GM12865 (cell line): ENCODE results near the gene THOC7.

Source experiments
- DNase-seq: peaks from one replicate; pipeline ENCODE4 v3.0.0; 2010; ENCODE audit warnings: low read depth
- H3K4me3 ChIP-seq: 2 replicates; pipeline ENCODE4 v1.5.1; 2011; ENCODE audit warnings: mild to moderate bottlenecking, low read depth, low read length, control low read depth
- TF ChIP-seq, protein P1 (sequence below): IDR thresholded peaks from 2 replicates; pipeline ENCODE4 v1.5.1; 2011; ENCODE audit warnings: low read length, control low read depth, low read depth, inconsistent platforms; ENCODE audit not compliant: insufficient read depth; ENCODE audit errors: missing control alignments

THOC7 gene

DNA sequence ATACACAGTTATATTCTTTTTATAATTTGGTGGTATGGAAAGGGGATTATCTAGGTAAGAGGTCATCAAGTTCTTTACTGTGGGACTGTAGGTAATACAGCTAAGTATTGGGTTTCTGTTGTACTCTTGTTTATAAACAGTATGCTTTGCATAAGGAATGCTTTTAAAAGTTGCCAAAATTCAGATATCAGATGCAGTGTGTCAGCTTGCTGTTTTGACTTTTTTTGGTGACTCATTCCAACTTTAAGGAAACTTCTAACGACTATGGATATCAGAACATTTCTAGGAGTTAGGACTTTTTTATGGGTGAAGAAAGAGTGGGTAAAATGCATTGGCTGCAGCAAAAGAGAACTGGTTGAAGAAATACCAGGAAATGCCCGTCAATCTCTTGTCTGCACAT is 45.8 kb upstream of the THOC7 start:
- no peak for DNase-seq
- no peak overlapping the region for H3K4me3 ChIP-seq
- TF ChIP-seq, protein P1, sequence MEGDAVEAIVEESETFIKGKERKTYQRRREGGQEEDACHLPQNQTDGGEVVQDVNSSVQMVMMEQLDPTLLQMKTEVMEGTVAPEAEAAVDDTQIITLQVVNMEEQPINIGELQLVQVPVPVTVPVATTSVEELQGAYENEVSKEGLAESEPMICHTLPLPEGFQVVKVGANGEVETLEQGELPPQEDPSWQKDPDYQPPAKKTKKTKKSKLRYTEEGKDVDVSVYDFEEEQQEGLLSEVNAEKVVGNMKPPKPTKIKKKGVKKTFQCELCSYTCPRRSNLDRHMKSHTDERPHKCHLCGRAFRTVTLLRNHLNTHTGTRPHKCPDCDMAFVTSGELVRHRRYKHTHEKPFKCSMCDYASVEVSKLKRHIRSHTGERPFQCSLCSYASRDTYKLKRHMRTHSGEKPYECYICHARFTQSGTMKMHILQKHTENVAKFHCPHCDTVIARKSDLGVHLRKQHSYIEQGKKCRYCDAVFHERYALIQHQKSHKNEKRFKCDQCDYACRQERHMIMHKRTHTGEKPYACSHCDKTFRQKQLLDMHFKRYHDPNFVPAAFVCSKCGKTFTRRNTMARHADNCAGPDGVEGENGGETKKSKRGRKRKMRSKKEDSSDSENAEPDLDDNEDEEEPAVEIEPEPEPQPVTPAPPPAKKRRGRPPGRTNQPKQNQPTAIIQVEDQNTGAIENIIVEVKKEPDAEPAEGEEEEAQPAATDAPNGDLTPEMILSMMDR: no peak

DNA sequence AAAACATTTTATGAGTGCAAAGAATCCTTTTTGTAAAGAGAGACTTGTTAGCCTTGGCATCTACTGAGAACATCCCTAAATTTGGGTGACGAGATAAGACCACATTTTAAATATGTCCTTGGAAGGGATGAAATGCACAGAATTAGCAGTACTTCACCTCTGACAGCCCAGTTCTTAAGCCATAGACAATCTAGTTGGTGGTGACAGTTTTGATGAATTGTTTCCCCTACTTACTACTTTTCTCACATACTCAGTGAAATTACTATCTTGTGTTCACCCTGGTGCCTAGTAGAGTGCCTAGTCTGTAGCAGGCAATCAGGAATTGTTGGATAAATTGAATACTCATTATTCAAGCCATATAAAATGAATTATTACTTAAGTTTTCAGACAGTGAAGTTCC is 45.2 kb upstream of the THOC7 start:
- no peak overlapping the region for H3K4me3 ChIP-seq
- TF ChIP-seq, protein P1: no peak
- DNase-seq: no peak

DNA sequence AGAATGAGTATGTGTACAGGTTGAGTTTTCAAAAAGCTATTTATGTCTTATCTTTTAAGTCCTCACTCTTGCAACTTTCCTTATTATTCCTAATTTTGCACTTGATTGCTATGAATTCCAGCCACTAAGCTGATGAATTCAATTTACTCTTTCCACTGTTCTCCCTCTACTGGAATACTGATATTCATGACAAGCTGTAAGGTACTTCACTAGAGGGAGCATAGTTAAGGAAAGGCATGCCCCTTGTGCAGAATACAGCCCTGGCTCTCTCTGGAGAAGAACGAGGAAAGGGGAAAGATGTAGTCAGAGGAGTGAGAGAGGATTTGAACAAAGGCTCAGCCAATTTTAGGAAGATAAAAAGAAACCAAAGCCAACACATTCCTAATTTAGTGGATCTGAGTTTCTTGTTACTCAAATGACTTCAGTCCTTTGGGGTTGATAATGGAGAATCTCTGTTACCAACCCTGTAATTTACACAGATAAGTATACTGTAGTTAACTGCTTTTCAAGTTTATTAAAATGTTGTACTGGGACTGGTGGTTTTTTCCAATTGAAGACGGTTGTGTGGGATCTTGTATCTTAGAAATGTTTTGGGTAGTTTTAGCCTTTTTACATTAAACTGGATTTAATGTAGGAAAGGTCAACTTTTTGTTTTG is 44.6 kb upstream of the THOC7 start:
- DNase-seq: no peak
- H3K4me3 ChIP-seq: no peak overlapping the region
- TF ChIP-seq, protein P1: no peak

DNA sequence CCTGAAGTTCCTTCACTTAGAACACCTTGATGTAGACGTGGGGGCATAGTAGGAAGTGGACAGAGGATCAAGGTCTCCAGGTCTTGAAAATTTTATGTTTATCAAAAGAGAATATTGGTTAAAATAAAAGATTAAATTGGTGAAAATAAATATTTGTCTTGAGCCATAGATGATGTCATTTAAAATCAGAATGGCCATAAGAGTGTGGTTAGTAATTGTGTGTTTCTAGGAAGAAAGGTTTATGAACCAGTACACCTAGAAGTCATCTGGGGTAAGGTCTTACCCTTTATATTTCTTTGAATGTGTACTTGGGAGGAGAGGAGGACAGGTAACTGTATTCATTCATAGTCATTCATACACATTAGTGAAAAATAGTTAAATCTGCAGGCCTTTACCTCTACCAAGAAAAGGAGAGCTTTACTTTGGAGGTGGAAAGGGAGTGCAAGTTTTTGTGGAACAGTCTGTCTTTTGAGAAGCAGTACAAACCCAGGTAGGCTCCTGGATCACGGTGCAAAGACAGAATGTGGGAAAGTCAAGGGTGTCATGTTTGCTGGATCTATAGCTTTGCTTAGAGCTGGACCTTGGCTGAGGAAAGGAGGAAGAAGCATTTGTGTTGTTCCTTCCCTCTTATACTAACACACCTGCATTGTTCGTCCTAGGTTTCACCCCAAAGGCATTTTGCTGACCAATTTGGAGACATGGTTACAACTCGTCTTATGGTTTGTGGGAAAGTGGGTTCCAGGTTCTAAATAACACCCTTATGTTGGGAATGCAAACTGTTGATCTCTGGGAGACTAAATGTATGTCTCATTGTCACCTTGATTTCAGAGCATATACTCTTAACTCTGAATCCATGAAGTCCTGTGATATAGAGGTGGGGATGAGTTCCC is 42.4 kb upstream of the THOC7 start:
- no peak overlapping the region for H3K4me3 ChIP-seq
- TF ChIP-seq, protein P1: no peak
- DNase-seq: no peak

DNA sequence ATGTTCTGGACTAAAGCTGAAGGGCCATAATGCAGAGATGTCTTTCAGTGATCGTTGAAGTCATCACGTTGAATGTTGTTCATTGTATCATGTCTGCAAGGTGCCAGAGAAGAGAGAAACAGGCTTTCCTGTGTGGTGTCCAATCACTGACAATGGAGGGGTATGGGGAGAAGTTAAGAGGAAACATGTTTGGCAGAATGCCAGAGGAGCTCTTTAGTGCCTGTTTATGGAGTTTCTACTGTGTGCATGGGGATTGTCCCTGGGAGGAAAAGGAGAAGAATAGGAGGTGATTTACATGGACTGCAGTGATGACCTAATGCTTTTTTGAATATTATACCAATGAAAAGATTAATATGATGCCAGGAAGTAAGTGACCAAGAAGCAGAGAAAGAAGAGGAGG is 36.9 kb upstream of the THOC7 start:
- no peak for DNase-seq
- TF ChIP-seq, protein P1: no peak
- no peak overlapping the region for H3K4me3 ChIP-seq

DNA sequence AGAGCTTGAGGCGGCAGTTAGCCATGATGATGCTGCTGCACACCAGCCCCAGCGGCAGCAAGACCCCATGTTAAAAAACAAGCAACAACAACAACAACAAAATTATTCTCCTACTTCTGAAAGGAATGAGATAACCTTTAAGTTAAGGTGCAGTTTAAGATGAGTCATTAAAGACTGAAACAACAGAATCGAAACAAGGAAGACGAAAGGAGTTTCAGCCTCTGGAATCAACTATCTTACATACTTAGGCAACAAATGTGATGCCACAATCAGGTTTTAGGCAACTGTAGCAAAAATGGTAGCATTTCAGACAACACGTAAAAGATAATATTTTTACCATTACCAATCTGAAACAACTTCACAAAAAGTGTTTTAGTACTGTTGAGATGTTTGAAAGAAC is 36.4 kb upstream of the THOC7 start:
- TF ChIP-seq, protein P1: no peak
- DNase-seq: no peak
- no peak overlapping the region for H3K4me3 ChIP-seq
